Immature natural killer cell (primary cell): ENCODE measurements around the gene TCF7L1. TPM values are rescaled to one million over a fixed set of nuclear protein-coding genes. Genes with fewer than 3 reads are reported as not detected.
"Not testable (repeated sequence)": the region's sequence is repeated elsewhere in the genome, so short reads cannot be mapped to it uniquely, and the experiment has no call there.

Experiments used
- DNase-seq, 3 donors: peaks; one replicate each; pipeline ENCODE4 v3.0.0; 2022; ENCODE audit warnings: mixed read lengths in 1 of 3
- H3K27ac Mint-ChIP-seq, 6 donors: one replicate each; pipeline ENCODE4 v1.8.0; 2020; ENCODE audit warnings: mixed read lengths in 6 of 6, mild to moderate bottlenecking in 5 of 6, inconsistent platforms in 4 of 6, moderate library complexity in 3 of 6
- H3K27me3 Mint-ChIP-seq, 3 donors: one replicate each; pipeline ENCODE4 v1.8.0; 2020 to 2021; ENCODE audit warnings: low read depth in 3 of 3, mild to moderate bottlenecking in 3 of 3, mixed read lengths in 3 of 3, moderate library complexity in 3 of 3, inconsistent platforms in 1 of 3
- H3K36me3 Mint-ChIP-seq, 3 donors: one replicate each; pipeline ENCODE4 v1.8.0; 2020; ENCODE audit warnings: mixed read lengths in 3 of 3, inconsistent platforms in 2 of 3, mild to moderate bottlenecking in 2 of 3
- H3K4me1 Mint-ChIP-seq, 2 donors: one replicate each; pipeline ENCODE4 v1.8.0; 2020; ENCODE audit warnings: inconsistent platforms in 2 of 2, mild to moderate bottlenecking in 2 of 2, mixed read lengths in 2 of 2, moderate library complexity in 1 of 2
- H3K4me3 Mint-ChIP-seq, 5 donors: one replicate each; pipeline ENCODE4 v1.8.0; 2020; ENCODE audit warnings: mild to moderate bottlenecking in 5 of 5, mixed read lengths in 5 of 5, inconsistent platforms in 3 of 5, moderate library complexity in 3 of 5
- H3K9me3 Mint-ChIP-seq, 6 donors: one replicate each; pipeline ENCODE4 v1.8.0; 2020; ENCODE audit warnings: mild to moderate bottlenecking in 6 of 6, mixed read lengths in 6 of 6, inconsistent platforms in 4 of 6, moderate library complexity in 3 of 6
- polyA plus RNA-seq, 3 donors: library from polyadenylated mRNA; unstranded; fragments of 300-500 nt; fragmentation: Illumina TruSeq; gene quantifications; one replicate each; pipeline ENCODE4 v1.2.3, GENCODE V29; 2021

Gene TCF7L1
- polyA plus RNA-seq, 3 donors from 2014 or later: 0.12 TPM; not detected in 2

DNA sequence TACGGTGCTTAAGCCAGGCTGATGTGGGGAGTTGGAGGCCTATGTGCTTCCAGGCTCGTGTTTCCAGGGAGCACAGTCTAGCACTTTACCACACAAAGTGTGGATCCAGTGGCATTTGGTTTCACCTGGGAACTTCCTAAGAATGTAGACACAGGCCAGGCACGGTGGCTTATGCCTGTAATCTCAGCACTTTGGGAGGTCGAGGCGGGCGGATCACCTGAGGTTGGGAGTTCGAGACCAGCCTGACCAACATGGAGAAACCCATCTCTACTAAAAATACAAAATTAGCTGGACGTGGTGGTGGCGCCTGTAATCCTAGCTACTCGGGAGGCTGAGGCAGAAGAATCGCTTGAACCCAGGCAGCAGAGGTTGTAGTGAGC lies 190.8 kb downstream of the TCF7L1 start:
- Mint-ChIP-seq H3K27me3 (peaks cover 7 to 23% (median 13%) of the 10 kb centered on the region in 3 donors), H3K4me3 (peak overlapping the region; percentile 96 to 98 (median 97)), H3K27ac (peak overlapping the region in 5 of 6 donors; percentile 24 to 100 (median 44)), H3K36me3 (peaks cover 40 to 64% (median 54%) of the 10 kb centered on the region in 3 donors), H3K4me1 (peaks cover 88 to 92% of the 10 kb centered on the region in 2 donors)
- not testable (repeated sequence) for DNase-seq, H3K9me3 Mint-ChIP-seq

DNA sequence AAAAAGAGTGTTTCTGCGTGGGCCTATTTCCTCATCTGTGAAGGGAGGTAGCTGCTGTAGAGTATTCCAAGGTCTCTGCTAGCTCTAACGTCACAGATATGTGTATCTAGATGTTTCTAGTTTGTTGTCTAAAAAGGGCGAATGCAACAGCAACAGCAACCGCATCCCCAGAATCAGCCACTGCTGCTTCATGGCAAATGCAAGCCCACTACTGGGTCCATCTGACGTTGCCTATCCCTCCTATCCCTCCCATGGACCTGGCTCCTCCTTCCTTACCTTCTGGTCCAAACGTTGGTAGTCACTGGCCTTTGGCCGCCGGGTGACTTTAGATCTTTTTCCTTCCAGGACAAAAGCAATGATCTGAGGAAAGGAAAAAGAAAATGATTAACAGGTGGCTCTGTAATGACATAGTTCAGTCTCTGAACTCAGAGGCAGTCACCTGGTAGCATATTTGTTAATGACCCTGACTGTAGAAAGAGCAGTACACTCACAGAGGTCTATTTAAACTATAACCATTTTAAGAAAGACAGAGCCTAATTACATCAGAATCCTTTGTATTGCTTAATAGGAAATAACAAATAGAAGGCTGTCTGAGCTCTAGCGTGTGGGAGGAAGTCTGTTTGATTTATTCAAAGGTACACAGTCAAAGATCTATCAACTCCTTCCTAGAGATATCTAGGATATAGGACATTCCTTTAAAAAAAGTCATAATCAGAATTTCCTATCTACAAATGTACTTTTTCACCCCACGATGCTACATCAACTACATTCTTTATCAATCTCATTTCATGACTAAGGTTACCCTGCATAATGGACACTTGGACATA lies 191.7 kb downstream of the TCF7L1 start:
- no peak for DNase-seq
- Mint-ChIP-seq H3K27ac (peak overlapping the region; percentile 48 to 100 (median 99)), H3K27me3 (peaks cover 7 to 23% (median 13%) of the 10 kb centered on the region in 3 donors), H3K4me3 (peak overlapping the region; percentile 96 to 98 (median 97)), H3K9me3 (no peaks in the 10 kb centered on the region), H3K4me1 (peaks cover 79 to 84% of the 10 kb centered on the region in 2 donors), H3K36me3 (peaks cover 35 to 58% (median 49%) of the 10 kb centered on the region in 3 donors)

DNA sequence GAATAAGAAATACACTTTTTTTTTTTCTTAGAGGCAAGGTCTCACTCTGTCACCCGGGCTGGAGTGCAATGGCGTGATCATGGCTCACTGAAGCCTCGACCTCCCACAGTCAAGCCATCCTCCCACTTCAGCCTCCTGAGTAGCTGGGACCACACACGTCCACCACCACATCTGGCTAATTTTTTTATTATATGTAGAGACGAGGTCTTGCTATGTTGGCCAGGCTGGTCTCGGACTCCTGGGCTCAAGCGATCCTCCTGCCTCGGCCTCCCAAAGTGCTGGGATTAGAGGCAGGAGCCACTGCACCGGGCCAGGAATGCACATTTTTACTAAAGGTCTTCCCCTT lies 192.2 kb downstream of the TCF7L1 start:
- peaks cover 73 to 78% of the 10 kb centered on the region in 2 donors for H3K4me1 Mint-ChIP-seq
- H3K27me3 Mint-ChIP-seq: peaks cover 7 to 23% (median 13%) of the 10 kb centered on the region in 3 donors
- peak overlapping the region; percentile 96 to 98 (median 97) for H3K4me3 Mint-ChIP-seq
- peaks cover 29 to 52% (median 48%) of the 10 kb centered on the region in 3 donors for H3K36me3 Mint-ChIP-seq
- no peaks in the 10 kb centered on the region for H3K9me3 Mint-ChIP-seq
- peak overlapping the region; percentile 98 to 100 (median 100) for H3K27ac Mint-ChIP-seq
- no peak for DNase-seq

DNA sequence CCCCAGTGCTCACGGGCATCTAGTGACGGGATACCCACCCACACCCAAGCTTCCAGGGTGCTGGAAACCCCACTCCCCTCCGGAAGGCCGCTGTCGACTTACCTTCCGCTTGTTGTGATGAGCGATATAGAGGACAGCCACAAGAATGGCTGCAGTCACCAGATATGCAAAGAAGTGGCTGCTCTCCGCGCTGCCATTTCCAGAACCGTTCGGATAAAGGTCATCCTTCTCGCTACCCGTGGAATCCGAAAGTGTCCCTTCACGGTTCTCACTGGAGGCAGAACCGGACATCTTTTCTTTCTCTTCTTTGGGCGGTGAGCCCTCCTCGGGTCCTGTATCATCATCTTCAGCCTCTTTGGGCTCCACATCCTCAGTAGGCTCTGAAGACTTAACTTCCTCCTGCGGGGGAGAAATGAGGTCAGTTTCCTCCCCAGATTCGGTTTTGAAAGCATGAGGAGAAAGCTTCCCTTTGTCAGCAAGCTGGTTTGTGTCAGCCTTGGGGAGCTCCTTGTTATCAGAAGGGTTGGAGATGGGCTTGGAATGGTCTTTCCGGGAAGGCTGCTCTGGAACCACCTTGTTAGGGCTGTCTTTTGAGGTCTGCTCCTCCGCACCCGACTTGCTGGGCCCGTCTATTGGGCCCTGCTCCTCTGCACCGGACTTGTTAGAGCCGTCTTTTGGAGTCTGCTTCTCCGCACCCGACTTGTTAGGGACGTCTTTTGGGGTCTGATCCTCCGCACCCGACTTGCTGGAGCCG lies 193.4 kb downstream of the TCF7L1 start:
- Mint-ChIP-seq H3K4me3 (peak overlapping the region; percentile 96 to 98 (median 97)), H3K27ac (peak overlapping the region; percentile 98 to 100 (median 100)), H3K9me3 (no peaks in the 10 kb centered on the region), H3K27me3 (peaks cover 7 to 23% (median 14%) of the 10 kb centered on the region in 3 donors), H3K4me1 (peaks cover 62 to 67% of the 10 kb centered on the region in 2 donors), H3K36me3 (peaks cover 23 to 43% (median 37%) of the 10 kb centered on the region in 3 donors)
- DNase-seq: peak; percentile 44 to 55 (median 53)

- peaks cover 7 to 23% (median 14%) of the 10 kb centered on the region in 3 donors for H3K27me3 Mint-ChIP-seq
- peak overlapping the region; percentile 98 to 100 (median 100) for H3K27ac Mint-ChIP-seq
- DNase-seq: peak; percentile 56 to 64 (median 60)
- no peaks in the 10 kb centered on the region for H3K9me3 Mint-ChIP-seq
- peak overlapping the region; percentile 96 to 98 (median 97) for H3K4me3 Mint-ChIP-seq
- peaks cover 55 to 59% of the 10 kb centered on the region in 2 donors for H3K4me1 Mint-ChIP-seq
- peaks cover 23 to 36% (median 30%) of the 10 kb centered on the region in 3 donors for H3K36me3 Mint-ChIP-seq
These were observed 194.1 kb downstream of the TCF7L1 start for GRCh38 chr2:85327160-85327821.

- Mint-ChIP-seq H3K27me3 (peaks cover 7 to 20% (median 14%) of the 10 kb centered on the region in 3 donors), H3K36me3 (peaks cover 23 to 29% (median 24%) of the 10 kb centered on the region in 3 donors), H3K4me1 (peaks cover 47 to 52% of the 10 kb centered on the region in 2 donors), H3K27ac (peak within 1 kb of the TSS; percentile 98 to 100 (median 100)), H3K9me3 (no peaks in the 10 kb centered on the region), H3K4me3 (peak within 1 kb of the TSS; percentile 96 to 98 (median 97))
- DNase-seq: peak; percentile 94 to 96 (median 95)
These were observed 194.8 kb downstream of the TCF7L1 start, which contains the start of gene TGOLN2 for GRCh38 chr2:85327822-85328617. Gene TGOLN2 (minus strand): TSS chr2:85327989. CDS start chr2:85327962, 27 bp downstream.

DNA sequence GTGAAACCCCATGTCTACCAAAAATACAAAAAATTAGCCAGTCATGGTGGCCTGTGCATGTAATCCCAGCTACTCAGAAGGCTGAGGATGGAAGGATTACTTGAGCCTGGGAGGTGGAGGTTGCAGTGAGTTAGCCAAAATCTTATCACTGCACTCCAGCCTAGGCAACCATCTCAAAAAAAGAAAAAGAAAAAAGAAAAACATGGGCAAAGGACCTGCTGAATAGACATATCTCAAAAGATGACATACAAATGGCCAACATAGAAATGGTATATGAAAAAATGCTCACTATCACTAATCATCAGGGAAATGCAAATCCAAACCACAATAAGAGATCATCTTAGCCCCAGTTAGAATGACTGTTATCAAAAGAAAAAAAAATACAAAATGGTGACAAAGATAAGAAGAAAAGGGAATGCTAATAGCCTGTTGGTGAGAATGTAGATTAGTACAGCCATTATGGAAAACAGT lies 196.0 kb downstream of the TCF7L1 start:
- peak overlapping the region; percentile 2 to 98 (median 6) for H3K4me3 Mint-ChIP-seq
- no peak for DNase-seq
- peak overlapping the region in 5 of 6 donors; percentile 8 to 98 (median 47) for H3K27ac Mint-ChIP-seq
- peaks cover 35 to 42% of the 10 kb centered on the region in 2 donors for H3K4me1 Mint-ChIP-seq
- no peaks in the 10 kb centered on the region for H3K9me3 Mint-ChIP-seq
- peaks cover 7 to 20% (median 14%) of the 10 kb centered on the region in 3 donors for H3K27me3 Mint-ChIP-seq
- H3K36me3 Mint-ChIP-seq: peaks cover 18 to 24% (median 19%) of the 10 kb centered on the region in 3 donors

GRCh38 chr2:85329701-85330100 lies 196.5 kb downstream of the TCF7L1 start:
- DNase-seq, H3K9me3 Mint-ChIP-seq: not testable (repeated sequence)
- H3K27ac Mint-ChIP-seq: peak overlapping the region in 5 of 6 donors; percentile 8 to 98 (median 47)
- peaks cover 31 to 37% of the 10 kb centered on the region in 2 donors for H3K4me1 Mint-ChIP-seq
- peaks cover 16 to 20% (median 18%) of the 10 kb centered on the region in 3 donors for H3K36me3 Mint-ChIP-seq
- peak overlapping the region; percentile 2 to 98 (median 6) for H3K4me3 Mint-ChIP-seq
- peaks cover 7 to 20% (median 14%) of the 10 kb centered on the region in 3 donors for H3K27me3 Mint-ChIP-seq

DNA sequence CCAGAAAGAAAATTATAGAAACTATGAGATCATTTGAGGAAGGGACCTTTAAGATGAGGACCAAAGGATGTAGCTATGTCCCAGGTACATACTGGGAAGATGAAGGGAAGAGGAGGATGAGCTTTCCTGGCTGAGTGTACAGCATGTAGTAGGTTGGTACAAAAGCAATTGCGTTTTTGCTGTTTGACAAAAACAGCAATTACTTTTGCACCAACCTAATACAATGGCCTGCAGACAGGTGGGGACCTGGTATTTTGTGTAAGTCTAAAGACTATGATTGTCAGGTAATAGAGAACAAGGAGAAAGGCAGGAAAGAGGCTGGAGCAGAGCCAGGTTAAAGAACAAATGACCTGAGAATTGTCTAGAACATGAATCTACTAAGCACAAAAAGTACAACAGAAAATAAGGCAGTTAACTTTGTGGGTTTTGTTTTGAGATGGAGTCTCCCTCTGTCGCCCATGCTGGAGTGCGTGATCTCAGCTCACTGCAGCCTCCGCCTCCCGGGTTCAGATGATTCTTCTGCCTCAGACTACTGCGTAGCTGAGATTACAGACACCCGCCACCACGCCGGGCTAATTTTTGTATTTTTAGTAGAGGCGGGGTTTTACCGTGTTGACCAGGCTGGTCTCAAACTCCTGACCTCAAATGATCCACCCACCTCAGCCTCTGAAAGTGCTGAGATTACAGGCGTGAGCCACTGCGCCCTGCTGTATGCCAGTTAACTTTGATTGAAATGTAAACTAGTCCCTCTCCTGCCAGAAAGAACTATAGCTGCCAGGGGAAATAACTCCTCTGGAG lies 197.8 kb downstream of the TCF7L1 start:
- H3K36me3 Mint-ChIP-seq: peaks cover 5 to 9% (median 9%) of the 10 kb centered on the region in 3 donors
- no peak overlapping the region for H3K4me3 Mint-ChIP-seq
- no peak overlapping the region for H3K27ac Mint-ChIP-seq

DNA sequence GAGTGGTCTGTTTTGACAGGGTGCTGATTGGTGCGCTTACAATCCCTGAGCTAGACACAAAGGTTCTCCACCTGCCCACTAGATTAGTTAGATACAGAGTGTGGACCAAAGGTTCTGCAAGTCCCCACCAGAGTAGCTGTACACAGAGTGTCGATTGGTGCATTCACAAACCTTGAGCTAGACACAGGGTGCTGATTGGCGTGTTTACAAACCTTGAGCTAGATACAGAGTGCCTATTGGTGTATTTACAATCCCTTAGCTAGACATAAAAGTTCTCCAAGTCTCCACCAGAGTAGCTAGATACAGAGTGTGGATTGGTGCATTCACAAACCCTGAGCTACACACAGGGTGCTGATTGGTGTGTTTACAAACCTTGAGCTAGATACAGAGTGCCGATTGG lies 200.7 kb downstream of the TCF7L1 start:
- H3K27ac Mint-ChIP-seq, H3K4me1 Mint-ChIP-seq: not testable (repeated sequence)

More for the DNA sequence above, 197.8 kb downstream of the TCF7L1 start:
- DNase-seq: no peak
- Mint-ChIP-seq H3K9me3 (no peaks in the 10 kb centered on the region), H3K4me1 (peaks cover 17 to 24% of the 10 kb centered on the region in 2 donors), H3K27me3 (peaks cover 7 to 20% (median 14%) of the 10 kb centered on the region in 3 donors)

DNA sequence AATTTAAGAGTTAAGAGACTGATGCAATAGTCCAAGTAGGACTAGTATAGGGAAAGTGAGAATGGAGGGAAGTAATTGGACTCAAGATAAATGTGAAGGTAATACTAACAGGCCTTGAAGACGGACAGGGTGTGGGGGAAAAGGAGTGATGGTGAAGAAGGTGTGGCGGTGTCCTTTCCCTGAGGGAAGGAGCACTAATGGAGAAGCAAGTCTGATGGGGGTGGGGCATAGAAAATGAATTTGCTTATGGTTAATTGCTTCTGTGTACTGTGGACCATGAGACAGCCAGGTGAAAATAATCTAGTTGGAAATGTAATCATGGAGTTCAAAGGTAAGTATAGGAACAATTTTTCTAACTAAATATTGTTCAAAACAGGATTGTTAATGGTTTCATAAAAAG lies 201.7 kb downstream of the TCF7L1 start:
- DNase-seq: no peak
- H3K36me3 Mint-ChIP-seq: no peaks in the 10 kb centered on the region
- H3K27ac Mint-ChIP-seq: no peak overlapping the region
- no peaks in the 10 kb centered on the region for H3K4me1 Mint-ChIP-seq
- H3K4me3 Mint-ChIP-seq: no peak overlapping the region
- H3K9me3 Mint-ChIP-seq: no peaks in the 10 kb centered on the region
- peaks cover 1 to 8% (median 2%) of the 10 kb centered on the region in 3 donors for H3K27me3 Mint-ChIP-seq

More for the DNA sequence above, 200.7 kb downstream of the TCF7L1 start:
- not testable (repeated sequence) for H3K36me3 Mint-ChIP-seq, H3K4me3 Mint-ChIP-seq, H3K9me3 Mint-ChIP-seq, H3K27me3 Mint-ChIP-seq, DNase-seq
